GM19372 (cell line): ENCODE measurements around the gene ZNF487.
A peak's percentile ranks its signal among the peaks of the same experiment; 100 is the strongest.
"Not testable (repeated sequence)": the region's sequence is repeated elsewhere in the genome, so short reads cannot be mapped to it uniquely, and the experiment has no call there.

Experiments used
- ATAC-seq: cut with Tn5 transposase; IDR thresholded peaks from one replicate; pipeline ENCODE4 v1.9.1; 2021; ENCODE audit warnings: mild to moderate bottlenecking, low read depth, moderate library complexity; ENCODE audit not compliant: unreplicated experiment

The ZNF487 gene

GRCh38 chr10:43430926-43431663 lies 5.8 kb upstream of the ZNF487 start:
- no peak for ATAC-seq

- no peak for ATAC-seq
These were observed 395 bp downstream of the ZNF487 start for GRCh38 chr10:43437141-43437870.

GRCh38 chr10:43440463-43441134 lies 3.7 kb downstream of the ZNF487 start:
- ATAC-seq, result no peak

GRCh38 chr10:43444323-43444722 lies 7.4 kb downstream of the ZNF487 start:
- ATAC-seq, result no peak

GRCh38 chr10:43444897-43445466 lies 8.1 kb downstream of the ZNF487 start:
- no peak for ATAC-seq

- ATAC-seq, result not testable (repeated sequence)
These were observed 9.5 kb downstream of the ZNF487 start for GRCh38 chr10:43446219-43447017.

- ATAC-seq, result no peak
These were observed 11.8 kb downstream of the ZNF487 start for GRCh38 chr10:43448742-43449141.

GRCh38 chr10:43452356-43452914 lies 15.5 kb downstream of the ZNF487 start:
- ATAC-seq, result no peak

- no peak for ATAC-seq
These were observed 16.4 kb downstream of the ZNF487 start for GRCh38 chr10:43453266-43453831.

- not testable (repeated sequence) for ATAC-seq
These were observed 17.1 kb downstream of the ZNF487 start for GRCh38 chr10:43454025-43454424.

- not testable (repeated sequence) for ATAC-seq
These were observed 19.6 kb downstream of the ZNF487 start for GRCh38 chr10:43456561-43456960.

GRCh38 chr10:43458227-43458626 lies 21.3 kb downstream of the ZNF487 start:
- no peak for ATAC-seq

- peak; percentile 61 for ATAC-seq
These were observed 25.0 kb downstream of the ZNF487 start for GRCh38 chr10:43461950-43462349.

- not testable (repeated sequence) for ATAC-seq
These were observed 28.3 kb downstream of the ZNF487 start for GRCh38 chr10:43465086-43465735.

GRCh38 chr10:43465736-43466120 lies 28.8 kb downstream of the ZNF487 start:
- ATAC-seq, result not testable (repeated sequence)

GRCh38 chr10:43471146-43471545 lies 34.2 kb downstream of the ZNF487 start:
- no peak for ATAC-seq

GRCh38 chr10:43471935-43472720 lies 35.2 kb downstream of the ZNF487 start:
- no peak for ATAC-seq

- no peak for ATAC-seq
These were observed 42.4 kb downstream of the ZNF487 start for GRCh38 chr10:43479275-43479674.
